Ecto neural progenitor cell (in vitro differentiated cells): ENCODE measurements around the gene NEDD4L.

Experiments used
- DNase-seq: peaks from one replicate; pipeline ENCODE4 v3.0.0-alpha.2; 2018; ENCODE audit warnings: low spot score

NEDD4L gene

GRCh38 chr18:58118536-58118935, 74.5 kb downstream of the NEDD4L start:
- DNase-seq: no peak

GRCh38 chr18:58119819-58120218, 75.8 kb downstream of the NEDD4L start:
- DNase-seq: no peak

- no peak for DNase-seq
Observed at GRCh38 chr18:58124475-58124874, 80.4 kb downstream of the NEDD4L start.

GRCh38 chr18:58125183-58125582, 81.2 kb downstream of the NEDD4L start:
- no peak for DNase-seq

- no peak for DNase-seq
Observed at GRCh38 chr18:58125756-58126155, 81.7 kb downstream of the NEDD4L start.

GRCh38 chr18:58128381-58129374, 84.7 kb downstream of the NEDD4L start:
- no peak for DNase-seq

GRCh38 chr18:58132595-58133261, 88.7 kb downstream of the NEDD4L start:
- no peak for DNase-seq

- DNase-seq: no peak
Observed at GRCh38 chr18:58135183-58135641, 91.2 kb downstream of the NEDD4L start.

- peak; percentile 65 for DNase-seq
Observed at GRCh38 chr18:58135701-58136331, 91.8 kb downstream of the NEDD4L start.

GRCh38 chr18:58136879-58137278, 92.9 kb downstream of the NEDD4L start:
- no peak for DNase-seq

GRCh38 chr18:58139459-58140386, 95.7 kb downstream of the NEDD4L start:
- no peak for DNase-seq

GRCh38 chr18:58140387-58141325, 96.6 kb downstream of the NEDD4L start:
- DNase-seq: no peak

GRCh38 chr18:58143386-58143785, 99.4 kb downstream of the NEDD4L start:
- DNase-seq: no peak

GRCh38 chr18:58144106-58144505, 100.1 kb downstream of the NEDD4L start:
- no peak for DNase-seq

- DNase-seq: no peak
Observed at GRCh38 chr18:58144671-58145285, 100.8 kb downstream of the NEDD4L start.

- DNase-seq: no peak
Observed at GRCh38 chr18:58146099-58146498, 102.1 kb downstream of the NEDD4L start.

GRCh38 chr18:58148954-58149471, 105.0 kb downstream of the NEDD4L start:
- no peak for DNase-seq

- no peak for DNase-seq
Observed at GRCh38 chr18:58150772-58151171, 106.7 kb downstream of the NEDD4L start.

- no peak for DNase-seq
Observed at GRCh38 chr18:58152216-58152615, 108.2 kb downstream of the NEDD4L start.

GRCh38 chr18:58152891-58153290, 108.9 kb downstream of the NEDD4L start:
- DNase-seq: no peak
